Mammary epithelial cell (primary cell): Measurements from ENCODE around the gene C1QTNF1.

Experiments
- EZH2 ChIP-seq: IDR thresholded peaks from 2 replicates; pipeline ENCODE4 v1.6.1; 2012; ENCODE audit warnings: low read length, inconsistent platforms, borderline replicate concordance
- TF ChIP-seq, protein P1 (sequence below), 2 donors: IDR thresholded peaks in 1 of 2; conservative IDR thresholded peaks in 1 of 2; 2 replicates each; pipeline ENCODE4 v1.5.1; 2011 to 2012; ENCODE audit warnings: inconsistent platforms in 2 of 2, low read length in 2 of 2, mild to moderate bottlenecking in 2 of 2, control low read depth in 1 of 2, low read depth in 1 of 2; ENCODE audit not compliant: insufficient read depth in 1 of 2; ENCODE audit errors: extremely low read depth in 1 of 2

DNA sequence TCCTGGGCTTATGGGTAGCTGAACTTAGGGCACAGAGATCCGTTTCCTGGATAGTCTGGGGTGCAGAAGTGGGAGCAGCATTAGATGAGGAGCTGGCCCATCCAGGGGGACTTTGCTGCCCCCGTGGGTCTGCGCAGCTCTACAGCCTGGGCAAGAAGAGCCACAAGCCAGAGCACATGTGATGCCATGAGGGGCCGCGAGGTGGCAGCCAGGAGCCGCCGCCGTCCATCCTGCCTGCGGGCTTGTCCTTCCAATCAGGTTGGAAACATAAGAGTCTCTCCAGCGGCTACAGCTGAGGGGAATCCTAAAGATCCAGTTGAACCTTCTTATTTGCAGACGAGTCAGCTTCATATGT lies 21.9 kb downstream of the C1QTNF1 start:
- TF ChIP-seq, protein P1, sequence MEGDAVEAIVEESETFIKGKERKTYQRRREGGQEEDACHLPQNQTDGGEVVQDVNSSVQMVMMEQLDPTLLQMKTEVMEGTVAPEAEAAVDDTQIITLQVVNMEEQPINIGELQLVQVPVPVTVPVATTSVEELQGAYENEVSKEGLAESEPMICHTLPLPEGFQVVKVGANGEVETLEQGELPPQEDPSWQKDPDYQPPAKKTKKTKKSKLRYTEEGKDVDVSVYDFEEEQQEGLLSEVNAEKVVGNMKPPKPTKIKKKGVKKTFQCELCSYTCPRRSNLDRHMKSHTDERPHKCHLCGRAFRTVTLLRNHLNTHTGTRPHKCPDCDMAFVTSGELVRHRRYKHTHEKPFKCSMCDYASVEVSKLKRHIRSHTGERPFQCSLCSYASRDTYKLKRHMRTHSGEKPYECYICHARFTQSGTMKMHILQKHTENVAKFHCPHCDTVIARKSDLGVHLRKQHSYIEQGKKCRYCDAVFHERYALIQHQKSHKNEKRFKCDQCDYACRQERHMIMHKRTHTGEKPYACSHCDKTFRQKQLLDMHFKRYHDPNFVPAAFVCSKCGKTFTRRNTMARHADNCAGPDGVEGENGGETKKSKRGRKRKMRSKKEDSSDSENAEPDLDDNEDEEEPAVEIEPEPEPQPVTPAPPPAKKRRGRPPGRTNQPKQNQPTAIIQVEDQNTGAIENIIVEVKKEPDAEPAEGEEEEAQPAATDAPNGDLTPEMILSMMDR (conservative IDR thresholded peaks at IDR 0.05 in 1 of 2, IDR thresholded peaks at IDR 0.05 in 1 of 2; ENCODE audit: extremely low read depth in 1 of 2, insufficient read depth in 1 of 2, low read depth in 1 of 2, low read length in 2 of 2) = peak; percentile 90 to 99
- TF ChIP-seq EZH2 = no peak
